Suprapubic skin (tissue), 3 donors: ENCODE data around the gene MAST4.

Source experiments
- CTCF ChIP-seq, 2 donors: fragments of 200-600 bp in 1 of 2; fragments of 450-650 bp in 1 of 2; sonication (generic) in 1 of 2; IDR thresholded peaks; one replicate each; pipeline ENCODE4 v1.5.1; 2016 to 2019; ENCODE audit warnings: antibody characterized with exemption in 2 of 2, mild to moderate bottlenecking in 1 of 2, moderate library complexity in 1 of 2
- POLR2AphosphoS5 ChIP-seq, 3 donors: sonication (generic); formaldehyde crosslinking; IDR thresholded peaks; one replicate each; pipeline ENCODE4 v1.6.1; 2017; ENCODE audit warnings: antibody characterized with exemption in 3 of 3

- no peak for TF ChIP-seq CTCF (IDR thresholded peaks at IDR 0.05)
- TF ChIP-seq POLR2AphosphoS5 (IDR thresholded peaks at IDR 0.05), result no peak
These were observed 601.3 kb downstream of the MAST4 start for GRCh38 chr5:67197536-67197935.
